Measurements from ENCODE around the gene PTCHD1. TPM values are rescaled to one million over a fixed set of nuclear protein-coding genes. Genes with fewer than 3 reads are reported as not detected.

The PTCHD1 gene
- polyA plus RNA-seq, 1 donor from 2014 or later = 10.0 TPM

- Histone ChIP-seq H3K9me3 (ENCODE audit: low read length) (no peaks in the 10 kb centered on the region), H4K20me1 (ENCODE audit: insufficient read depth) (no peaks in the 10 kb centered on the region), H3K27me3 (ENCODE audit: insufficient read depth, low read depth, low read length) (no peaks in the 10 kb centered on the region)
Measured at GRCh38 chrX:23344904-23345271, 10.2 kb downstream of the PTCHD1 start.

GRCh38 chrX:23356189-23356588 is 21.5 kb downstream of the PTCHD1 start:
- Histone ChIP-seq H3K27ac (ENCODE audit: low read length) (no peak overlapping the region), H3K4me2 (ENCODE audit: low read length) (no peak overlapping the region), H2AFZ (ENCODE audit: low read depth, low read length) (no peak overlapping the region), H3K4me3 (ENCODE audit: low read length) (no peak overlapping the region), H3F3A (ENCODE audit: insufficient read depth, low read length, poor library complexity, severe bottlenecking) (no peaks in the 10 kb centered on the region), H4K20me1 (ENCODE audit: insufficient read depth) (no peaks in the 10 kb centered on the region), H3K9me3 (ENCODE audit: low read length) (no peaks in the 10 kb centered on the region), H3K27me3 (ENCODE audit: insufficient read depth, low read depth, low read length) (no peaks in the 10 kb centered on the region), H3K9ac (ENCODE audit: low read length) (no peak overlapping the region), H3K9me2 (ENCODE audit: insufficient read depth, low read length) (no peaks in the 10 kb centered on the region), H3K79me2 (replicated peaks; ENCODE audit: insufficient read depth, low read length) (no peaks in the 10 kb centered on the region), H3K36me3 (ENCODE audit: insufficient read depth, low read length) (no peaks in the 10 kb centered on the region)
- TF ChIP-seq CTCF (IDR thresholded peaks at IDR 0.05; ENCODE audit: poor library complexity, severe bottlenecking) (no peak), MXI1 (conservative IDR thresholded peaks at IDR 0.05; ENCODE audit: poor library complexity, severe bottlenecking) (no peak), RAD21 (conservative IDR thresholded peaks at IDR 0.05) (no peak), REST (IDR thresholded peaks at IDR 0.05; ENCODE audit: borderline replicate concordance) (no peak), TAF1 (IDR thresholded peaks at IDR 0.05; ENCODE audit: low read depth) (no peak), EP300 (conservative IDR thresholded peaks at IDR 0.05; ENCODE audit: poor library complexity, severe bottlenecking) (no peak), POLR2AphosphoS5 (IDR thresholded peaks at IDR 0.05) (no peak)

More at GRCh38 chrX:23344904-23345271, 10.2 kb downstream of the PTCHD1 start:
- Histone ChIP-seq H2AFZ (ENCODE audit: low read depth, low read length) (no peak overlapping the region), H3K27ac (ENCODE audit: low read length) (no peak overlapping the region), H3K9me2 (ENCODE audit: insufficient read depth, low read length) (no peaks in the 10 kb centered on the region), H3K4me3 (ENCODE audit: low read length) (no peak overlapping the region), H3K36me3 (ENCODE audit: insufficient read depth, low read length) (no peaks in the 10 kb centered on the region), H3K79me2 (replicated peaks; ENCODE audit: insufficient read depth, low read length) (no peaks in the 10 kb centered on the region), H3K4me2 (ENCODE audit: low read length) (no peak overlapping the region), H3K9ac (ENCODE audit: low read length) (no peak overlapping the region), H3F3A (ENCODE audit: insufficient read depth, low read length, poor library complexity, severe bottlenecking) (no peaks in the 10 kb centered on the region)
- no peak for TF ChIP-seq EP300 (conservative IDR thresholded peaks at IDR 0.05; ENCODE audit: poor library complexity, severe bottlenecking)
- TF ChIP-seq TAF1 (IDR thresholded peaks at IDR 0.05; ENCODE audit: low read depth) = no peak
- no peak for TF ChIP-seq REST (IDR thresholded peaks at IDR 0.05; ENCODE audit: borderline replicate concordance)
- no peak for TF ChIP-seq CTCF (IDR thresholded peaks at IDR 0.05; ENCODE audit: poor library complexity, severe bottlenecking)
- no peak for TF ChIP-seq MXI1 (conservative IDR thresholded peaks at IDR 0.05; ENCODE audit: poor library complexity, severe bottlenecking)
- no peak for TF ChIP-seq EZH2 (IDR thresholded peaks at IDR 0.05; ENCODE audit: borderline replicate concordance, insufficient read depth, low read length, poor library complexity, severe bottlenecking)
- no peak for TF ChIP-seq SMC3 (conservative IDR thresholded peaks at IDR 0.05; ENCODE audit: poor library complexity)
- TF ChIP-seq RAD21 (conservative IDR thresholded peaks at IDR 0.05) = no peak
- TF ChIP-seq POLR2AphosphoS5 (IDR thresholded peaks at IDR 0.05) = no peak
